UCSD-AML1 (cell line): ENCODE measurements around the gene ODAD4.

Source experiments
- DNase-seq: peaks from one replicate; lab custom pipeline; 2025; ENCODE audit not compliant: unreplicated experiment; lab: John Stamatoyannopoulos, UW

ODAD4 gene

GRCh38 chr17:41971721-41972523, 41.5 kb downstream of the ODAD4 start:
- DNase-seq, result no peak

GRCh38 chr17:41972571-41973407, 42.4 kb downstream of the ODAD4 start:
- no peak for DNase-seq

GRCh38 chr17:41973408-41973811, 43.0 kb downstream of the ODAD4 start:
- DNase-seq, result no peak

GRCh38 chr17:41974031-41974430, 43.6 kb downstream of the ODAD4 start:
- DNase-seq, result no peak

GRCh38 chr17:41974658-41975057, 44.2 kb downstream of the ODAD4 start:
- DNase-seq, result no peak

- DNase-seq, result no peak
These were observed 45.0 kb downstream of the ODAD4 start for GRCh38 chr17:41975099-41976083.

- DNase-seq, result no peak
These were observed 45.8 kb downstream of the ODAD4 start for GRCh38 chr17:41976142-41976768.

- no peak for DNase-seq
These were observed 47.6 kb downstream of the ODAD4 start for GRCh38 chr17:41977991-41978390.

- no peak for DNase-seq
These were observed 51.8 kb downstream of the ODAD4 start for GRCh38 chr17:41982026-41982760.

GRCh38 chr17:41984454-41984853, 54.0 kb downstream of the ODAD4 start:
- no peak for DNase-seq

- DNase-seq, result no peak
These were observed 55.5 kb downstream of the ODAD4 start for GRCh38 chr17:41985919-41986318.

GRCh38 chr17:41986634-41987033, 56.2 kb downstream of the ODAD4 start:
- DNase-seq, result no peak

- DNase-seq, result no peak
These were observed 57.2 kb downstream of the ODAD4 start for GRCh38 chr17:41987642-41988041.

- no peak for DNase-seq
These were observed 58.0 kb downstream of the ODAD4 start for GRCh38 chr17:41988418-41988817.

- DNase-seq, result no peak
These were observed 59.4 kb downstream of the ODAD4 start for GRCh38 chr17:41989702-41990419.

GRCh38 chr17:41992576-41992975, 62.2 kb downstream of the ODAD4 start:
- DNase-seq, result no peak

GRCh38 chr17:41996855-41997164, 66.4 kb downstream of the ODAD4 start:
- no peak for DNase-seq

- no peak for DNase-seq
These were observed 68.1 kb downstream of the ODAD4 start for GRCh38 chr17:41998497-41998896.

GRCh38 chr17:42000413-42001133, 70.2 kb downstream of the ODAD4 start:
- DNase-seq, result no peak
